NOMO-1 (cell line): ENCODE results near the gene PAX9.

ENCODE experiments used
- DNase-seq, 2 experiments: peaks; one replicate each; lab custom pipeline; 2025; ENCODE audit not compliant: unreplicated experiment in 2 of 2; lab: John Stamatoyannopoulos, UW

PAX9 gene

GRCh38 chr14:36723530-36723929 lies 61.9 kb downstream of the PAX9 start:
- DNase-seq = no peak

- no peak for DNase-seq
Observed at GRCh38 chr14:36724162-36724561, 62.5 kb downstream of the PAX9 start.

- DNase-seq = no peak
Observed at GRCh38 chr14:36726128-36726527, 64.5 kb downstream of the PAX9 start.
